ENCODE data around the gene SBF1.
"Not testable (repeated sequence)": the region's sequence is repeated elsewhere in the genome, so short reads cannot be mapped to it uniquely, and the experiment has no call there.

SBF1 gene, protein sequence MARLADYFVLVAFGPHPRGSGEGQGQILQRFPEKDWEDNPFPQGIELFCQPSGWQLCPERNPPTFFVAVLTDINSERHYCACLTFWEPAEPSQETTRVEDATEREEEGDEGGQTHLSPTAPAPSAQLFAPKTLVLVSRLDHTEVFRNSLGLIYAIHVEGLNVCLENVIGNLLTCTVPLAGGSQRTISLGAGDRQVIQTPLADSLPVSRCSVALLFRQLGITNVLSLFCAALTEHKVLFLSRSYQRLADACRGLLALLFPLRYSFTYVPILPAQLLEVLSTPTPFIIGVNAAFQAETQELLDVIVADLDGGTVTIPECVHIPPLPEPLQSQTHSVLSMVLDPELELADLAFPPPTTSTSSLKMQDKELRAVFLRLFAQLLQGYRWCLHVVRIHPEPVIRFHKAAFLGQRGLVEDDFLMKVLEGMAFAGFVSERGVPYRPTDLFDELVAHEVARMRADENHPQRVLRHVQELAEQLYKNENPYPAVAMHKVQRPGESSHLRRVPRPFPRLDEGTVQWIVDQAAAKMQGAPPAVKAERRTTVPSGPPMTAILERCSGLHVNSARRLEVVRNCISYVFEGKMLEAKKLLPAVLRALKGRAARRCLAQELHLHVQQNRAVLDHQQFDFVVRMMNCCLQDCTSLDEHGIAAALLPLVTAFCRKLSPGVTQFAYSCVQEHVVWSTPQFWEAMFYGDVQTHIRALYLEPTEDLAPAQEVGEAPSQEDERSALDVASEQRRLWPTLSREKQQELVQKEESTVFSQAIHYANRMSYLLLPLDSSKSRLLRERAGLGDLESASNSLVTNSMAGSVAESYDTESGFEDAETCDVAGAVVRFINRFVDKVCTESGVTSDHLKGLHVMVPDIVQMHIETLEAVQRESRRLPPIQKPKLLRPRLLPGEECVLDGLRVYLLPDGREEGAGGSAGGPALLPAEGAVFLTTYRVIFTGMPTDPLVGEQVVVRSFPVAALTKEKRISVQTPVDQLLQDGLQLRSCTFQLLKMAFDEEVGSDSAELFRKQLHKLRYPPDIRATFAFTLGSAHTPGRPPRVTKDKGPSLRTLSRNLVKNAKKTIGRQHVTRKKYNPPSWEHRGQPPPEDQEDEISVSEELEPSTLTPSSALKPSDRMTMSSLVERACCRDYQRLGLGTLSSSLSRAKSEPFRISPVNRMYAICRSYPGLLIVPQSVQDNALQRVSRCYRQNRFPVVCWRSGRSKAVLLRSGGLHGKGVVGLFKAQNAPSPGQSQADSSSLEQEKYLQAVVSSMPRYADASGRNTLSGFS (N-terminal part only)

DNA sequence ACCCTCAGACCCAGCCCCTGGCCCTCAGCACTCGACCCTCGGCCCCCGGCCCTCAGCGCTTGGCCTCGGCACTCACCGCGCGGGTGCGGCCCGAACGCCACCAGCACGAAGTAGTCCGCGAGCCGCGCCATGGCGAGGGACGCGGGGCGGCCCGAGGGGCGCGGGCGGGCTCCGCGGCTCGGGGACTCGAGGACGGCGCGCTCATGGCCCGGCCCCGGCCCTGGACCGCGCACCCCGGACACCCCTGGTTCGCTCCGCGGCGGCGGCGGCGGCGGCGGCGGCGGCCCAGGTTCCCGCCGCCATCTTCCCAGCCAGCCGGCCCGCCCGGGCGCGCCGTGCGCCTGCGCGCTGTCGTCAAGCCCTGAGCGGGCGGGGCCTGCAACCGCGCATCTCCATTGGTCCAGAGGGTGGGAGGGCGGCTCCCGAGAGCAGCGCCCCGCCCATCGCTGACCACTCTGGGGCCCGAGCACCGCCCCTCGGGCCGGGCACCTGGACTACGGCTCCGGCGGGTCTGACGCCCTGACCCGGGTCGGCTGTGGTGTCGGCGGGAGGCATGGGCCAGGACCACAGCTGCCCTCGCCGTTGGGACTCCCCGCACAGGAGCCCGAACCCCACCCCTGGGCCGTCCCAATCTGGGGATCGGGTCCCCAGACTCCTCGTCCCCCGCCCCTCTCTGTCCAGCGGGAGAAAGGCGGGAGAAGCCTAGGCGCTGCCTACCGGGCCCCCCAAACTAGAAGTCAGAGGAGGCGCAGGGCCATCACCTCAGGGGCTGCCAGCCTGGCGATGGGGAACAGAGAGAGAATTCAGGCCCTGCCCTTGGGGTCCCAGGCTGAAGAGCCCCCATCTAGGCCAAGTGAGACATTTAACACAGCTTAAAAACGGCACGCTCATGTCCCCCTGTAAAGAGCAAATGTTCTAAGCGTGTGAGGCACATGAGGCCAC lies at the start of gene SBF1:
Gene SBF1, minus strand, starts transcription at position 326 of the 942 bp plus-strand sequence. Its CDS starts 195 bp downstream, at position 131.
- in situ Hi-C loops (cut with MboI; ENCODE audit: low sequenced_read_pairs), result no loop called here

DNA sequence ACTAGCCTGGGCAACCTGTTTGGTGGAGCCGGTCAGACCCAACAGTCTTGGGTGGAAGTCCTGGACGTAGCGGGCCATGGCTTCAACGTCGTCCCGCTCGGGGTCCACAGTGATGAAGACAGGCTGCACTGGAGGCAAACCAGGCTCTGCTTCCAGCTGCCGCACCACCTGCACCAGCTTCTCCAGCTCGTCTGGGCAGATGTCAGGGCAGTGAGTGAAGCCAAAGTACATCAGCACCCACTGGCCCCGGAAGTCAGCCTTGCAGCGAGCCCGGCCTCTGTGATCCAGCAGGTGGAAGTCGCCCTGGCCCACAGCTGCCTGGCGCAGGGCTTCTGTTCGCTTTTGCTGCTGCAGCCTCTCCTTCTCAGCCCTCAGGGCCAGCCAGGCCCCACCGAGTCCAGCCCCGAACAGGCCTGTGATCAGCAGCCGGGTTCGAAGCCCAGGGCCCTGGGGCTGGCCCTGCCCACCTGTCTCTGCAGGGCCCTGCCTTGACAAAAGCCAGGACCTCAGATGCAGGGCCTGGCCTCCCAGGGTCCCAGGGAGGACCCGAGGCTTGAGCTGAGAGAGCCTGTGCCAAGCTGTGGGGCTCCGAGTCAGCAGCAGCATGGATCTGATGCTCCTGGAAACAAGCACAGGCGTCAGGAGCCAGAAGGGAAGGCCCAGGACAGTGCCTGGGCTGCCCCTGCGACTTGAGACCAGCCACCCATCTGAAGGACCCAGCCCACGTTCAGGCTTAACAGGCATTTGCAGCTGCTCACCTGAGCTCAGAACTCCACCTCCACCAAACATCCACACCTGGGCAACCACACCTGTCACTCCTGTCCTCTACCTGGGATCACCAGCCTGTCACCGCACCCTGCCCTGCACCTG lies 49.2 kb upstream of the SBF1 start:
- in situ Hi-C loops (cut with MboI; ENCODE audit: low sequenced_read_pairs), result no loop called here

DNA sequence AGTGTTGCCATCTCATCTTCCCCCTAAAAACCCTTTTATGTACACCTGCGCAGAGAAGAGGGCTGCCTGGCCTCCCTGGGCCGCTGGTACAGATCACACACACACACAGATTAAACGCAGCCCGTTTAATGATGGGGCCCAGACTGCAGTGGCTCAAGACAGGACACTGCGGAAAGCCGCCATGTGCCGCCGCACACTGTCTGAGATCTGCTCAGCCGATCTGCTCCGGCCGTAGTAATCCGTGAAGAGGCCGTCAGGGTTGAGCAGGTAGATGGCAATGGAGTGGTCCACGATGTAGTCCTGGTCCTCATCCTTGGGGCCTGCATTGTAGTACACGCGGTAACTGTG lies 48.6 kb upstream of the SBF1 start:
- in situ Hi-C loops (cut with MboI; ENCODE audit: low sequenced_read_pairs), result no loop called here

DNA sequence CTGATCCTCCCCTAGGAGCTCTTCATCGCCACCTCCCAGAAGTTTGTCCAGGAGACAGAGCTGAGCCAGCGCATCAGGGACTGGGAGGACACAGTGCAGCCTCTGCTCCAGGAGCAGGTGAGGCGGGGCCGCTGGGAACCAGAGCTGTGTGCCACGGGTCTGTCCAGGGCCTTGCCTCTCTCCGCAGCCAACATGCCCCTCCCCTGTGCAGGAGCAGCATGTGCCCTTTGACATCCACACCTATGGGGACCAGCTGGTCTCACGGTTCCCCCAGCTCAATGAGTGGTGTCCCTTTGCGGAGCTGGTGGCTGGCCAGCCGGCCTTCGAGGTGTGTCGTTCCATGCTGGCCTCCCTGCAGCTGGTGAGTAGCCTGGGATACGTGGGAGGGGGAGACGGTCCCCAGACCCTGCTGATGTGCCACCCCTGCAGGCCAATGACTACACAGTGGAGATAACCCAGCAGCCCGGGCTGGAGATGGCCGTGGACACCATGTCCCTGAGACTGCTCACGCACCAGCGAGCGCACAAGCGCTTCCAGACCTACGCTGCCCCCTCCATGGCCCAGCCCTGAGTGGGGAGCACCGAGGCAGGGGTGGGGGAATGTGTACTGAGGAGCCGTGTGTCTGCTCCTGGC lies 48.1 kb upstream of the SBF1 start:
- in situ Hi-C loops (cut with MboI; ENCODE audit: low sequenced_read_pairs), result no loop called here

DNA sequence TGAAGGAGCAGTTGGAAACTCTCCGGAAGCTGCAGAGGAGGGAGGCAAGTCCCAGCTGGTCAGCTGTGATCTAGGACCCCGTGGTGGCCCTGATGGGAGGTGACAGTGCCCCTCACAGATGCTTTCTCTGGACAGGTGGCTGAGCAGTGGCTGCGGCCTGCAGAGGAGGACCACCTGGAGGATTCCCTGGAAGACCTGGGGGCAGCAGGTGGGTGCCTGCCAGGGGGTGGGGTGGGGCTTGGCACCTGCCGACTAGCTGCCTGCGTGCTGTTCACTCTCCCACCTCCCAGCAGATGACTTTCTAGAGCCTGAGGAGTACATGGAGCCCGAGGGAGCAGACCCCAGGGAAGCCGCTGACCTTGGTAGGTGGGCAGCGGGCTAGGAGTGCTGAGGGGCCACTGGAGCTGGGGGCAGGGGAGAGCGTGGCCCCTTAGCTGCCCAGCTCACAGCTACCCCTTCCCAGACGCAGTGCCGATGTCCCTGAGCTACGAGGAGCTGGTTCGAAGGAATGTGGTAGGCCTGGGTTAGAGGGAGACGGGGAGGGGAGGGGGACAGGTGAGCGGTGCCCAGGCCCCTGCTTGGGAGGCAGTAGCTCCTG lies 47.5 kb upstream of the SBF1 start:
- in situ Hi-C loops (cut with MboI; ENCODE audit: low sequenced_read_pairs), result no loop called here

DNA sequence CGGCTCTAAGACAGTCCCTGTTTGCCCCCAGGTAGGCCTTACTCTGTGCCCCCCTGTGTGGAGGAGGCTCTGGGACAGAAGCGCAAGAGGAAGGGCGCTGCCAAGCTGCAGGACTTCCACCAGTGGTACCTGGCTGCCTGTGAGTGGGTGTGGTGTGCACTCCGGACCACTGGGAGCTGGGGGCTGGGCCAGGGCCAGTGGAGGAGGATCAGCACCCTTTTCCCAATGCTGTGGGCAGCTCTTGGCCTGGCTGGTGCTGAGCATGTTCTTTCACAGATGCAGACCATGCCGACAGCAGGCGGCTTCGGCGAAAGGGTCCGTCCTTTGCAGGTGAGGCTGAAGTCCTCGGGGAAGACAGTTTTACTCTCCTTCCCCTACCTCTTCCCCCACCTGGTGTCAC lies 46.9 kb upstream of the SBF1 start:
- in situ Hi-C loops (cut with MboI; ENCODE audit: low sequenced_read_pairs), result no loop called here

DNA sequence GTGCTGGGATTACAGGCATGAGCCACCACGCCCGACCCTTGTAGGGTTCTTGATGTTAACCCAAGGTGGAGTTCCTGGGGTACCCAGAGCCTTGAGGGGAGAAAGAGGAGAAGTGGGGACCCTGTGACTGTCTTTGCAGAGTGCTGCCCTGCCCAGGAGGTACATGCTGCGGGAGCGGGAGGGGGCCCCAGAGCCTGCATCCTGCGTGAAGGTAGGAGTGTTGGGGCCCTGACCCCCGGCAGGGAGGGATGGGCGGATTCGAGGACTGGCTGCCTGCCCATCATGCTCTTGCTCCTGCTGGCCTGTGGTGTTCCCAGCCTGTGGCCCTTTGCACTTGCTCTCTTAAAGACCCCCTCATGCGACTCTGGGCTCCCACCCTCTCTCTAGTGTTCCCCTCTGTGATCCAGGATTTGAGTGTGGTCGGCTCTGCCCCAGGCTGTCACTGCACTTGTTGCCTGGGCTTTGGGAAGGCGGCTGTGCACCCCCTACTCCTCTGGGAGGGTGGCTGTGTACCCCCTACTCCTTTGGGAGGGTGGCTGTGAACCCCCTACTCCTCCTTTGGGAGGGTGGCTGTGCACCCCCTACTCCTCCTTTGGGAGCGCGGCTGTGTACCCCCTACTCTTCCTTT lies 46.1 kb upstream of the SBF1 start:
- in situ Hi-C loops (cut with MboI; ENCODE audit: low sequenced_read_pairs), result no loop called here

DNA sequence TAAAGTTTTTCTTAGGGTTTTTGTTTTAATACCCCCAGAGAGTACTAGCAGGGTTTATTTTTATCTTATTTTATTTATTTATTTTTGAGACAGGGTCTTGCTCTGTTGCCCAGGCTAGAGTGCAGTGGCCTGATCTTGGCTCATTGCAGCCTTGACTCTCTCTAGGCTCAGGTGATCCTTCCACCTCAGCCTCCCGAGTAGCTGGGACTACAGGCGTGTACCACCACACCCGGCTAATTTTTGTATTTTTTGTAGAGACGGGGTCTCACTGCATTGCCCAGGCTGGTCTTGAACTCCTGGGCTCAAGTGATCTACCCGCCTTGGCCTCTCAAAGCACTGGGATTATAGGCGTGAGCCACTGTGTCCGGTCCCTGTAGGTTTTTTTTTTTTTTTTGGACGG lies 45.3 kb upstream of the SBF1 start:
- in situ Hi-C loops (cut with MboI; ENCODE audit: low sequenced_read_pairs), result not testable (repeated sequence)

DNA sequence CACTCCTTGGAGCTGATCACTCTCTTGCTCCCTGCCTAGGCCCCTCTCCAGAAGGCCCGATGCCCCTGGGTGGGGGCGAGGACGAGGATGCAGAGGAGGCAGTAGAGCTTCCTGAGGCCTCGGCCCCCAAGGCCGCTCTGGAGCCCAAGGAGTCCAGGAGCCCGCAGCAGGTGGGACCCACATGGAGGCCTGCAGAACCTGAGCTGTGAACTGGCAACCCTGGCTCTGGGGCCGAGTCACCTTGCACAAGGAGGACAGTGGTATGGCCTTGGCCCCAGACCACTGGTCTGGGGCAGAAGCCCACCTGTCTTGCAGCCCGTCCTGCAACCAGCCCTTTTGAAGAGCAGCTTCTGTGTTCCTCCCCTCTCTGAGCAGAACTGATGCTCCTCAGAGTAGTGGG lies 44.3 kb upstream of the SBF1 start:
- in situ Hi-C loops (cut with MboI; ENCODE audit: low sequenced_read_pairs), result no loop called here

DNA sequence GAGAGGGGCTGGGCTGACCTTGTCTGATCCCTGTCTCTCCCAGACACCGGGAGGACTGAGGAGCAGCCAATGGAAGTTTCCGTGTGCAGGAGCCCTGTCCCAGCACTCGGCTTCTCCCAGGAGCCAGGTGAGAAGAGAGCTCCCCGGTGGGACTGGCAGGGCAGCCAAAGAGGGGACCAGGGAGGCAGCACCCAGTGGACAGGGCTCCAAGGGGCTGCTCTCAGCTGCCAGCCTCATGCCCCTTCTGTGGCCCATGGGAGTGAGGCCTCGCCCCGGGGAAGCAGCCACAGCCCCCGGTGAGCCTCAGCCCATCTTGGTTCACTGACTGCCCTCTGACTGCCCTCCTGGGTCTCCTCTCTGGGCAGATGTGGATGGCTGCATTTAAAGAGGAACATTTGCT lies 43.8 kb upstream of the SBF1 start:
- in situ Hi-C loops (cut with MboI; ENCODE audit: low sequenced_read_pairs), result no loop called here

DNA sequence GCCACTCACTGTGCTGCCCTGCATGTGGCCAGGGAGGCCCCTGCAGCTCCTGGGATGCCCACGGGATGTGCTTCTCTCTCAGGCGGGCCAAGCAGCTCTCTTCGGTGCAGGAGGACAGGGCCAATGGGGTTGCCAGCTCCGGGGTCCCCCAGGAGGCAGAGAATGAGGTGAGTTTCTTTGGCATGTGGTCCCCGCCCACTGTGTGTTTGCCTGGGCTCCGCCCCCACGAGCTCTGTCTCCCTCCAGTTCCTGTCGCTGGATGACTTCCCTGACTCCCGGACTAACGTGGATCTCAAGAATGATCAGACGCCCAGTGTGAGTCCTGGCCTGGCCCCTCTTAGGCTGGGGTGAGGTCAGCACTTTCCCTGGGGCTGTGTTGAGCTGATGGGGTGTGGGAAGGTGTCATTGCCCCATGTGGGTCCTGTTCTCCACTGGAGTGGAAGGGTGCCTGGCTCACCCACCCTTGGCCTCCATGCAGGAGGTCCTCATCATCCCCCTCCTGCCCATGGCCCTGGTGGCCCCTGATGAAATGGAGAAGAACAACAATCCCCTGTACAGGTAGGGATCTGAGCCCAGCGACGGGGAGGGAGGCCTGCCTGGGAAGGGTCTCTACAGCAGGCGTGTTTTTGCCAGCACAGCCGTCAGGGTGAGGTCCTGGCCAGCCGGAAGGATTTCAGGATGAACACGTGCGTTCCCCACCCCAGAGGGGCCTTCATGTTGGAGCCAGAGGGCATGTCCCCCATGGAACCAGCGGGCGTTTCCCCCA lies 42.8 kb upstream of the SBF1 start:
- in situ Hi-C loops (cut with MboI; ENCODE audit: low sequenced_read_pairs), result no loop called here

DNA sequence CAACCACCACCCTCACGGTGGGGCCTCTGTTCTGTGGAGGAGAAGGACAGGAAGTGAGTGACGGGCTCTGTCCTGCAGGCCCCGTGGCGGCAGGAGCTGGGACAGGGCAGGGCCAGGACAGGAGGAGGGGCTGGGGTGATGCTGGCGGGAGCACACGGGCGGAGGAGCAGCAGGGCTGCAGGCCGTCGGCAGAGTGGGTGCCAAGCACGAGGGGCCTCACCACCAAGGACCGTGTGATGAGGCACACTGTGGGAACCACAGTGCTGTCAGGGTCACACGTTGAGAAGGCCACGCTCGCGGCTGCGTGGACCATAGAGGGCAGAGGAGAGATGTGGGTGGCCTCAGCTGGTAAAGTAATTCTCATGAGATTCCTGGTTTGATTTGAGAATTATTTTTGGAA lies 42.1 kb upstream of the SBF1 start:
- in situ Hi-C loops (cut with MboI; ENCODE audit: low sequenced_read_pairs), result no loop called here

DNA sequence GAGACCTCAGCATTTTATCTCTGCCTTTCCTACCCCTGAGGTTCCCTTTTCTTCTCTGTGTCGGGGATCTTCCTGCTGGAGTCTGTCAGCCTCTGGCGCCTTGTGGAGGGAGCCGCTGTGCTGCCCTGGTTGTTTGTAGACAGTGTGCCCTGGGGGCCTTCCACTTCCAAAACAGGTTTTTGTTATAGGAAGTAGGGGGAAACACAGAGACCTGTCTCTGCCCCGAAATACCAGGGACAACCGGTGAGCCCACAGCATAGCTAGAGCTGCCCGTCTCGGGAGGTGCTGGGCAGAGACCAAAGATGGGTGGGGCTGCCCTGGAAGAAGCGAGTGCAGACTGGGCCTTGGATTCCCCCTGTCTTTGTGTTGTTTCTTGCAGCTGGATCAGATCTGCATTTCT lies 41.2 kb upstream of the SBF1 start:
- in situ Hi-C loops (cut with MboI; ENCODE audit: low sequenced_read_pairs), result no loop called here

DNA sequence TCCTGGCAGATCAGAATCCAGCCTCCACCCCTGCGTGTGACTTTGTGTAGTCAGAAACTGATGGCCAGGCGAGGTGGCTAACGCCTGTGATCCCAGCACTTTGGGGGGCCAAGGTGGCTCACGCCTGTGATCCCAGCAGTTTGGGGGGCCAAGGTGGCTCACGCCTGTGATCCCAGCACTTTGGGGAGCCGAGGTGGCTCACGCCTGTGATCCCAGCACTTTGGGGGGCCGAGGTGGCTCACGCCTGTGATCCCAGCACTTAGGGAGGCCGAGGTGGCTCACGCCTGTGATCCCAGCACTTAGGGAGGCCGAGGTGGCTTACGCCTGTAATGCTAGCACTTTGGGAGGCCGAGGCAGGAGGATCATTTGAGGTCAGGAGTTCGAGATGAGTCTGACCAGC lies 38.3 kb upstream of the SBF1 start:
- in situ Hi-C loops (cut with MboI; ENCODE audit: low sequenced_read_pairs), result no loop called here

DNA sequence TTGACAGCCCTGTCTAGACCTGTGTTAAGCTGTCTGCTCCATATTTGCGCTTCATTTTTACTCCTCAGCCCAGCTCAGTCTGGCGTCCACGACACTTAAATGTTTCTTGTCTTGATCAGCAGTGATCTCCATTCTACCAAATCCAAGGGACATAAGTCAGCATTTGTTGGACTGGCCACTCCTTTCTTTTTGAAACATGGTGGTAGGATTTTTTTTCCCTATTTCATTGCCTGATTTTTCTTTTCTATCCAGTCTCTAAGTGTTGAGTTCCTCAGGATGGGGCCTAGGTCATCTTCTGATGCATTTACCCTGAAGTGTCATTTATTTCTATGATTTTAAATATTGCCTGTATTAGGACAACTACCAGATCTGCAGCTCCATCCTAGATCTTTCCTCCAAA lies 34.1 kb upstream of the SBF1 start:
- in situ Hi-C loops (cut with MboI; ENCODE audit: low sequenced_read_pairs), result no loop called here

DNA sequence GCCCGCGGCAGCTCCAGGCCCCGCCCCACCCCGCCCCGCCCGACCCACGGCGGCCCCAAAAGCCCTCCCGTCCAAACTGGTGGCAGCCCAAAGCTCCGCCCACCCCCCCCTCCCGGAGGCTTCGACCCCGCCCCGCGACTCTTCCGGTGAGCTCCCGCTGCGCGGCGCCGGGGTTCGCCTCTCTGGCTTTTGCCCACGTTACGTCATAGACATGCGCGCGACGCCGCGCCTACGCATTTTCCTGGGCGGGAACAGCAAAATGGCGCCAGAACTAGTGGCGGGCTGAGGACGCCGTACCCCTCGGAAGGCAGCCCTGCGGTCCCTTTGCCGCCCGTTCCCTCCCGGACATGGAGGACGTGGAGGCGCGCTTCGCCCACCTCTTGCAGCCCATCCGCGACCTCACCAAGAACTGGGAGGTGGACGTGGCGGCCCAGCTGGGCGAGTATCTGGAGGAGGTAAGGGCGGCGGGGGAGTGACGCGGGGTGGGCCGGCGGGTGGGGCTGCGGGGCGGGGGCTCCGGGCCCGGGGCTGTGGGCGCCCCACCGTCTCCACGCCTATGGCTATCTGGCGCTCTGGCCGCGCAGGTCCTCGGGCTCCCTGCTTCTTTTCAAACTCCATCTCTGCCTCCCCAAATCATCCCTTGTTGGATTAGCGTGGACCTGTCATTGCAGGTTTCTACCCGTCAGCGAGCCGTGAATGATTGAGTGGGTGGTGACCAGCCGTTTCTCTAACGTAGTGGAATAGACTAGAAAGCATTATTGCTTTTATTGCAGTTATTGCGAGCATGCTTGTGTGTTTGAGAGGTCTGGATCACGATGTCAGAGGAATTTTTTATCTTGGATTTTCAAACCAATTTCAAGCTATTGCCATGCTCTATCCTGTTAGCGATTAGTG lies 33.4 kb upstream of the SBF1 start, which contains the start of gene NCAPH2:
Gene NCAPH2, plus strand, starts transcription at position 234 of the 894 bp plus-strand sequence. Its CDS starts 114 bp downstream, at position 348.
- in situ Hi-C loops (cut with MboI; ENCODE audit: low sequenced_read_pairs), result no loop called here
